Measurements from ENCODE around the gene NDUFB8.

GRCh38 chr10:100482181-100482833 is 47.4 kb downstream of the NDUFB8 start:
- TF ChIP-seq CTCF (IDR thresholded peaks at IDR 0.05; ENCODE audit: insufficient read depth, low read length, poor library complexity, severe bottlenecking), result peak; percentile 98
- TF ChIP-seq EZH2phosphoT487 (conservative IDR thresholded peaks at IDR 0.05; ENCODE audit: low read length), result no peak
